K562 (cell line): ENCODE measurements around the gene KNG1. TPM values are rescaled to one million over a fixed set of nuclear protein-coding genes. Genes with fewer than 3 reads are reported as not detected.

Experiments used
- ATAC-seq: fragments of 200-7000 bp; cut with Tn5 transposase; 3 replicates; pipeline ENCODE4 v1.9.1; 2020; ENCODE audit warnings: moderate library complexity
- BruUV-seq: library from RNA; stranded (reverse); fragments of 400-500 nt; replicated peaks from 2 replicates; lab custom pipeline; 2021; lab: Mats Ljungman, UMichigan
- CTCF ChIA-PET: fragments of 300-600 bp; formaldehyde crosslinking; extraction: SDS; loops from one replicate; lab custom pipeline; 2021; ENCODE audit warnings: low intra/inter-chr PET ratio; lab: Yijun Ruan, JAX
- POLR2A ChIA-PET: fragments of 300-600, 350-650 bp; sonication (Branson Sonifier 250); formaldehyde crosslinking; extraction: SDS; loops from one replicate; lab custom pipeline; 2021; ENCODE audit warnings: antibody characterized with exemption, inconsistent platforms; lab: Yijun Ruan, JAX
- DNase-seq, 4 experiments: peaks; one replicate each; pipeline versions ENCODE4 v3.0.0 to v3.0.0-alpha.2; 2011 to 2018; ENCODE audit warnings: low spot score in 3 of 4, mixed read lengths in 3 of 4; ENCODE audit errors: extremely low read depth in 1 of 4
- FAIRE-seq: peaks from 2 replicates; lab custom pipeline; 2011; peaks lifted over from hg19 to GRCh38; lab: Jason Lieb, UNC
- H2AFZ ChIP-seq: 2 replicates; pipeline ENCODE4 v1.6.0; 2011; ENCODE audit warnings: low read depth, low read length, control low read depth, inconsistent platforms
- H3K27ac ChIP-seq: fragments of 200-600 bp; 3 replicates; pipeline ENCODE4 v1.8.0; 2011; ENCODE audit warnings: low read depth, mild to moderate bottlenecking, control low read depth, inconsistent platforms, low read length, moderate library complexity, mixed read lengths; ENCODE audit errors: extremely low read depth
- H3K27me3 ChIP-seq, 2 experiments: fragments of 300-600 bp in 1 of 2; 2 replicates in 1 of 2; 3 replicates in 1 of 2; pipeline versions ENCODE4 v1.6.0 to v1.8.0; 2011; ENCODE audit warnings: inconsistent platforms in 2 of 2, low read length in 2 of 2, mild to moderate bottlenecking in 1 of 2, mixed read lengths in 1 of 2, moderate library complexity in 1 of 2; ENCODE audit not compliant: control insufficient read depth in 2 of 2, insufficient read depth in 2 of 2
- H3K36me3 ChIP-seq: fragments of 300-600 bp; 3 replicates; pipeline ENCODE4 v1.8.0; 2011; ENCODE audit warnings: mild to moderate bottlenecking, low read length, inconsistent platforms; ENCODE audit not compliant: control insufficient read depth, insufficient read depth
- H3K4me1 ChIP-seq, 2 experiments: fragments of 200-600 bp in 1 of 2; replicated peaks in 1 of 2; 2 replicates in 1 of 2; 3 replicates in 1 of 2; pipeline versions ENCODE4 v1.5.1 to v1.8.0; 2011; ENCODE audit warnings: inconsistent platforms in 2 of 2, low read length in 2 of 2, mild to moderate bottlenecking in 1 of 2, mixed read lengths in 1 of 2, moderate library complexity in 1 of 2; ENCODE audit not compliant: control insufficient read depth in 2 of 2, insufficient read depth in 2 of 2
- H3K4me2 ChIP-seq: 2 replicates; pipeline ENCODE4 v1.6.1; 2011; ENCODE audit warnings: low read length, control low read depth, inconsistent platforms, mixed read lengths; ENCODE audit not compliant: insufficient read depth
- H3K4me3 ChIP-seq: fragments of 200-600 bp; sonication (generic), shearing (Covaris generic); 2 replicates; pipeline ENCODE4 v1.5.1; 2016; ENCODE audit warnings: control low read depth, inconsistent platforms
- H3K79me2 ChIP-seq: fragments of 200-600 bp; 3 replicates; pipeline ENCODE4 v1.8.0; 2011; ENCODE audit warnings: low read length, inconsistent platforms; ENCODE audit not compliant: control insufficient read depth, insufficient read depth
- H3K9ac ChIP-seq, 2 experiments: 2 replicates each; pipeline versions ENCODE4 v1.6.0 to v1.6.1; 2011; ENCODE audit warnings: low read depth in 2 of 2, low read length in 2 of 2, control low read depth in 1 of 2, inconsistent platforms in 1 of 2, mild to moderate bottlenecking in 1 of 2, mixed read lengths in 1 of 2; ENCODE audit not compliant: insufficient read depth in 1 of 2
- H3K9me1 ChIP-seq: one replicate; pipeline ENCODE4 v1.6.0; 2011; ENCODE audit warnings: inconsistent platforms, mild to moderate bottlenecking, low read length, moderate library complexity; ENCODE audit not compliant: control insufficient read depth, insufficient read depth
- H3K9me3 ChIP-seq: replicated peaks from 2 replicates; pipeline ENCODE4 v1.5.1; 2011; ENCODE audit warnings: low read depth, low read length, inconsistent platforms; ENCODE audit not compliant: control insufficient read depth, insufficient read depth
- H4K20me1 ChIP-seq: replicated peaks from 2 replicates; pipeline ENCODE4 v1.6.1; 2011; ENCODE audit warnings: low read length, inconsistent platforms, mixed read lengths; ENCODE audit not compliant: control insufficient read depth, insufficient read depth
- JUND ChIP-seq, 2 experiments: IDR thresholded peaks; 2 replicates in 1 of 2; 3 replicates in 1 of 2; pipeline ENCODE4 v1.6.1; 2011; ENCODE audit warnings: borderline replicate concordance in 2 of 2, low read depth in 2 of 2, low read length in 2 of 2, improper control_type of control experiment in 1 of 2, missing biosample characterization in 1 of 2, missing genetic modification characterization in 1 of 2, missing genetic modification reagents in 1 of 2
- ZNF589 ChIP-seq: fragments of 200-800 bp; sonication (Bioruptor generic); IDR thresholded peaks from 2 replicates; pipeline ENCODE4 v1.6.1; 2016; ENCODE audit warnings: low read depth, missing genetic modification characterization, missing compliant biosample characterization
- ZNF695 ChIP-seq: fragments of 450-650 bp; formaldehyde crosslinking; IDR thresholded peaks from 2 replicates; pipeline ENCODE4 v1.4.0; 2020; ENCODE audit warnings: mild to moderate bottlenecking, moderate library complexity
- WGBS: fragments of 100-300 bp; shearing (Covaris generic); methylation state at CpG from one replicate; pipeline ENCODE4 v1.1.6; 2016; ENCODE audit warnings: low coverage, mixed read lengths; ENCODE audit not compliant: insufficient coverage; ENCODE audit errors: missing lambda C conversion rate; 5-methylcytosine and 5-hydroxymethylcytosine counted together
- in situ Hi-C: fragments of 300-500 bp; cut with MboI; formaldehyde crosslinking; loops from 4 replicates; pipeline ENCODE4 v1.15.0; 2018; ENCODE audit warnings: inconsistent platforms, mixed read lengths
- intact Hi-C: fragments of 100-400 bp; cut with micrococcal nuclease; formaldehyde crosslinking; loops from 2 replicates; pipeline ENCODE4 v1.14.2; 2022
- polyA plus RNA-seq, 8 experiments: library from polyadenylated mRNA; depleted of rRNA in 4 of 8; stranded (reverse) in 5 of 8; unstranded in 3 of 8; fragments of >200 nt; fragmentation: Nextera tagmentation in 2 of 8; fragmentation: Illumina TruSeq in 1 of 8; extraction: Ambion mirVana in 2 of 8; extraction: Trizol in 1 of 8; gene quantifications; 2 replicates each; pipeline versions ENCODE4 v1.2.1 to v1.2.3, GENCODE V29; 2011 to 2014; ENCODE audit warnings: inconsistent platforms in 1 of 8, missing spikeins in 1 of 8
- total RNA-seq, 7 experiments: library from RNA; depleted of rRNA in 6 of 7; stranded (reverse); fragments of >200 nt in 6 of 7; fragmentation: Illumina TruSeq in 2 of 7; extraction: Trizol in 2 of 7; gene quantifications; 2 replicates each; pipeline versions ENCODE4 v1.2.1 to v1.2.3, GENCODE V29; 2011 to 2021; ENCODE audit warnings: low replicate concordance in 1 of 7

Gene KNG1
- total and polyA plus RNA-seq, 9 of the 15 experiments (the other 6 are each of a cell fraction or from before 2014, with no cell fraction given), result 0.09 TPM; not detected in 8

- no peak for TF ChIP-seq JUND (IDR thresholded peaks at IDR 0.05; ENCODE audit: borderline replicate concordance, low read depth, low read length)
- TF ChIP-seq JUND (tag; IDR thresholded peaks at IDR 0.05; ENCODE audit: borderline replicate concordance, low read depth, low read length), result no peak
These were observed 40.1 kb downstream of the KNG1 start (continued) for GRCh38 chr3:186757214-186757613.

GRCh38 chr3:186757686-186758220, 40.6 kb downstream of the KNG1 start:
- ChIA-PET POLR2A (interaction anchor here (1.0 kb wide), 1 partner anchor 25 kb away, joined by 3 read pairs; the partner anchor contains the start of gene EIF4A2), CTCF (no interaction called here)
- H3K4me3 ChIP-seq, result no peak overlapping the region

More at GRCh38 chr3:186757686-186758220, 40.6 kb downstream of the KNG1 start:
- WGBS, result 39% methylated on average over 8 of the region's 8 CpGs
- no TSS peak for BruUV-seq
- in situ Hi-C loops (loop anchor here (10.0 kb wide), 1 partner anchor 143 kb away; the partner anchor contains the start of gene AHSG), intact Hi-C loops (loop anchor here (5.0 kb wide), 1 partner anchor 65 kb away; no protein-coding TSS in a partner anchor)
- H3K9ac ChIP-seq, result no peak overlapping the region
- H3K9me3 ChIP-seq, result no peaks in the 10 kb centered on the region
- H3K27ac ChIP-seq, result no peak overlapping the region
- no peaks in the 10 kb centered on the region for H4K20me1 ChIP-seq
- H3K9me1 ChIP-seq, result no peaks in the 10 kb centered on the region
- no peaks in the 10 kb centered on the region for H3K79me2 ChIP-seq
- ATAC-seq, result no peak
- no peak for DNase-seq
- no peak for TF ChIP-seq ZNF695
- no peak for TF ChIP-seq ZNF589
- peaks cover 0 to 7% of the 10 kb centered on the region in 2 experiments; a peak in 3 of 5 replicates for H3K27me3 ChIP-seq
- H3K4me1 ChIP-seq, result peaks cover 0 to 5% of the 10 kb centered on the region in 2 experiments; a peak in 2 of 5 replicates
- no peak overlapping the region for H2AFZ ChIP-seq
- no peak overlapping the region for H3K4me2 ChIP-seq
- no peaks in the 10 kb centered on the region for H3K36me3 ChIP-seq
- no peak for FAIRE-seq
